ENCODE measurements around the gene EDARADD.

DNA sequence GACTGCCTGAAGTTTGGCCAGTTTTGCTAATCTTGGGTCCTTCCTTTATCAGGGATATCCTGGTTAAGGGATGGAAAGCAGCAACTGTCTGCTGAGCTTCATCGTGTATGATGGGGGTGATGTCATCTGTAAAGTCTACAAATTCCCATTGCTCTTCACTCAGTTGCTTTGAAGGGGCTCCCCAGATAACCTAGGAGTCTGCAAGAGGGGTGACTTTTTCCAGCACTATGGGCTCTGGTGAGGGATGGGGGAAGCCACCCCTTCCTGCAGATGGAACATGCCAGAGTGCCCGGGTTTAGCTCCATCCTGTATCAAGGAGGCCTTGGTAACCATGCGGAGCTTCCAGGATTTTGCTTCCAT is 28.4 kb downstream of the EDARADD start:
- TF ChIP-seq EZH2 (conservative IDR thresholded peaks at IDR 0.05; ENCODE audit: low read depth, low read length), result no peak
- TF ChIP-seq ZNF343 (CRISPR knock-in tag; IDR thresholded peaks at IDR 0.05), result no peak

All from HepG2 (cell line).